Psoas muscle (tissue), 8 donors: ENCODE results near the gene ANTKMT. TPM values are rescaled to one million over a fixed set of nuclear protein-coding genes. Genes with fewer than 3 reads are reported as not detected.

ENCODE experiments used
- ATAC-seq, 4 donors: fragments of 200-7000 bp; cut with Tn5 transposase; one replicate each; pipeline ENCODE4 v1.9.1; 2020; ENCODE audit warnings: moderate library complexity in 3 of 4, mild to moderate bottlenecking in 2 of 4
- DNase-seq, 2 donors: peaks; one replicate each; pipeline ENCODE4 v3.0.0-alpha.2; 2020
- H3K27ac ChIP-seq: fragments of 200-600 bp; one replicate; pipeline ENCODE4 v1.8.0; 2022
- H3K27me3 ChIP-seq, 3 donors: fragments of 200-600 bp in 1 of 3; one replicate each; pipeline versions ENCODE4 v1.6.1 to v1.8.0; 2013 to 2022; ENCODE audit warnings: low read length in 2 of 3, mild to moderate bottlenecking in 2 of 3, moderate library complexity in 1 of 3; ENCODE audit not compliant: insufficient read depth in 3 of 3
- H3K36me3 ChIP-seq, 2 donors: fragments of 200-600 bp in 1 of 2; one replicate each; pipeline versions ENCODE4 v1.6.1 to v1.8.0; 2013 to 2022; ENCODE audit warnings: low read depth in 1 of 2, mild to moderate bottlenecking in 1 of 2, moderate library complexity in 1 of 2; ENCODE audit not compliant: insufficient read depth in 1 of 2
- H3K4me1 ChIP-seq: fragments of 200-600 bp; one replicate; pipeline ENCODE4 v1.8.0; 2022
- H3K4me3 ChIP-seq: fragments of 200-600 bp; one replicate; pipeline ENCODE4 v1.8.0; 2022; ENCODE audit warnings: mild to moderate bottlenecking
- H3K9me3 ChIP-seq: fragments of 200-600 bp; one replicate; pipeline ENCODE4 v1.8.0; 2022
- WGBS, 3 donors: extraction: QIAGEN DNeasy Blood & Tissue Kit; methylation state at CpG; one replicate each; pipeline versions ENCODE4 v1.1.6 to v1.1.7; 2013; 5-methylcytosine and 5-hydroxymethylcytosine counted together
- intact Hi-C, 2 donors: fragments of 100-400 bp; cut with DNase I; formaldehyde crosslinking; loops; one replicate each; pipeline versions ENCODE4 v1.11.0 to v1.14.2; 2022
- polyA plus RNA-seq, 3 donors: library from polyadenylated mRNA; stranded (reverse); fragments of 200-250 nt; gene quantifications; one replicate each; pipeline ENCODE4 v1.2.3, GENCODE V29; 2013
- total RNA-seq, 4 donors: library from RNA; stranded (reverse); fragmentation: NEBNext Ultra II Directional in 2 of 4; extraction: Animal tissue kit (Norgen Biotek cat#: 25700) in 2 of 4; gene quantifications; one replicate each; pipeline versions ENCODE4 v1.2.1 to v1.2.4, GENCODE V29; 2021 to 2023
- TF ChIP-seq, protein P1 (sequence below): fragments of 200-600 bp; IDR thresholded peaks from one replicate; pipeline ENCODE4 v1.8.0; 2022; ENCODE audit warnings: antibody characterized with exemption
- donor health status: healthy with polysubstance abuse.
- donor health status: DM: no; HTN: no; CAD: no; lungs with moderate emphysema.
- donor health status: Bipolar disorder and iron deficiency.
- donor health status: healthy.
- donor health status: DM: yes; HTN: yes; CAD: no.
- donor health status: DM: no; HTN: no; CAD: no.
- donor health status: DM: no; HTN: no; CAD: no.
- donor health status: DM: yes; HTN: yes; CAD: no.

Gene ANTKMT
- total and polyA plus RNA-seq, 7 donors = 16.1 to 56.0 (median 33.5) TPM

DNA sequence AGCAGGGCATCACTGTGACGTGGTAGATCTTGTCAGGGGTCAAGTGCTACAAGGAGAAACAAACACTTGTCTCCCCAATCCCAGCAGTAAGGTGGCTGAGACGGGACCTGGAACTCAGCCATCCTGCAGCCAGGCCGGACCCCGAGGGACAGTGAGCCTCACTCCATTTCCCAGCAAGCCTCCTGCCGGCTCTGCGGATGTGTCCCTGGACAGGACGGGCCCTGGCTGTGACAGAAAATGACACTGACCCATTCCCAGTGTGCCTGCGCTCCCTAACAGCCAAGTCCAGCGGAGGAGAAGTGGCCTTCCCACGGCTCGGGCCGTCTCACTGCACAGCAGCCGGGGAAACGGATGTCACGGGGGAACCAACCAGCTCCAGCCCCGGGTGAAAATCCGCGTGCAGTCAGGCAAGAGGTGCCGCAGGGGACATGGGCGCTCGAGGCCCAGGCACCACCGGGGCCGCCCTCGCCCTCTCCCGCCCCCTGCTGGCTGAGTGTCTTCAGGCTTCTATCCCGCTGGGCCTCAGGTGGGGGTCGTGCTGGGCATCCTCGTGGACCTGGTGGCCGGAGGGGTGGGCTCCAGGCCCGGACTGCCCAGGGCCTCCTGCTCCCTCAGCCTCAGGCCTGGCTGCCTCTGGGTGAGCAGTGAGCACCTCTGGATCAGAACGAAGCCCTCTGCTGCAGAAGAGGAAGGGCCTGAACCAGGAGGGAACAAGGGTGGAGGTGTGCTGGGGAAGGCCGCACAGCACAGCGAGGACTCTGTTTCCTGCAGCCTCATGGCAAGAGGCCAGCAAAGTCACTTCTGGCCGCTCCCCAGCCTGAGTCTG is 12.6 kb downstream of the ANTKMT start:
- no peak overlapping the region for H3K27ac ChIP-seq
- H3K4me3 ChIP-seq = no peak overlapping the region
- ATAC-seq (no peak), DNase-seq (no peak)
- TF ChIP-seq, protein P1, sequence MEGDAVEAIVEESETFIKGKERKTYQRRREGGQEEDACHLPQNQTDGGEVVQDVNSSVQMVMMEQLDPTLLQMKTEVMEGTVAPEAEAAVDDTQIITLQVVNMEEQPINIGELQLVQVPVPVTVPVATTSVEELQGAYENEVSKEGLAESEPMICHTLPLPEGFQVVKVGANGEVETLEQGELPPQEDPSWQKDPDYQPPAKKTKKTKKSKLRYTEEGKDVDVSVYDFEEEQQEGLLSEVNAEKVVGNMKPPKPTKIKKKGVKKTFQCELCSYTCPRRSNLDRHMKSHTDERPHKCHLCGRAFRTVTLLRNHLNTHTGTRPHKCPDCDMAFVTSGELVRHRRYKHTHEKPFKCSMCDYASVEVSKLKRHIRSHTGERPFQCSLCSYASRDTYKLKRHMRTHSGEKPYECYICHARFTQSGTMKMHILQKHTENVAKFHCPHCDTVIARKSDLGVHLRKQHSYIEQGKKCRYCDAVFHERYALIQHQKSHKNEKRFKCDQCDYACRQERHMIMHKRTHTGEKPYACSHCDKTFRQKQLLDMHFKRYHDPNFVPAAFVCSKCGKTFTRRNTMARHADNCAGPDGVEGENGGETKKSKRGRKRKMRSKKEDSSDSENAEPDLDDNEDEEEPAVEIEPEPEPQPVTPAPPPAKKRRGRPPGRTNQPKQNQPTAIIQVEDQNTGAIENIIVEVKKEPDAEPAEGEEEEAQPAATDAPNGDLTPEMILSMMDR = peak; percentile 15
- H3K9me3 ChIP-seq = no peaks in the 10 kb centered on the region
- peaks cover 0 to 10% (median 0%) of the 10 kb centered on the region in 3 donors for H3K27me3 ChIP-seq
- H3K36me3 ChIP-seq = peaks cover 3 to 88% of the 10 kb centered on the region in 2 donors
- 75 to 80% (median 78%) methylated on average over 33 to 34 of the region's 34 CpGs for WGBS, 3 donors
- no peaks in the 10 kb centered on the region for H3K4me1 ChIP-seq
- intact Hi-C loops = no loop called here

DNA sequence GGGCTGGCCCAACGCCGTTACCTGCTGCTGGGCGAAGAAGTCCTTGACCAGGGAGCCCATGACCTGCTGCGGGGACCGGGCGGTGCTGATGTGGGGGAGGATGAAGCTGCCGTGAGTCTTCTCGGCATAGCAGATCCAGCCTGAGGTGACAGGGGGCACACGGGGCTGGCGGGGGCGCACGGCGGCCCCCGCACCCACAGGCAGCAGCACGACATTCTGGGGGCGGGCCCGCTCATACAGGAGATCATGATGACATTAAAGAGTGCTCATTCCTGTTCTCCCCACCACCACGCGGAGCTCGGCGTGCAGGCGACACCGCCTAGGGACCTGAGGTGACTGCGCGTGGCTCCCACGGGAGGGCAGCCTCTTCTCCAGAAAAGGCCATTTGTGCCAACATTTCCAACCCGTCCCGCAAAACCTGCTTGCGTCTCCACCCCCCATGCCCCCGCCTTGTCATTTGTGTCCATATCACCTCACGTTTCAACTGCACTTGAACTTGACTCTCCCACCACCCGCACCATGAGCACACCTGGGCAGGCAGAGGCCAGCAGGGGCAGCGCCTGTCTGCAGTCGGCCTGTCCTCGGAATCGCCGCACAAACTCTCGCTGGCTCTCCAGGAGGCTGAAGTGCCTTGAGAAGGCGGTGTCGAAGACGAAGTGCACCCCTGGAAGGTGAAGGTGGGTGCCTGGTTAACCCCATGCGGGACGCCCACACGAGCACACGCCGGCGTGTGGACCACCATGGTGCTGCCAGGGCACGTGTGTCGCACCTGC is 13.4 kb downstream of the ANTKMT start:
- Histone ChIP-seq H3K27ac (no peak overlapping the region), H3K4me1 (no peaks in the 10 kb centered on the region), H3K36me3 (peaks cover 3 to 90% of the 10 kb centered on the region in 2 donors), H3K27me3 (peaks cover 0 to 2% (median 0%) of the 10 kb centered on the region in 3 donors), H3K4me3 (no peak overlapping the region), H3K9me3 (no peaks in the 10 kb centered on the region)
- ATAC-seq (no peak), DNase-seq (no peak)
- intact Hi-C loops = no loop called here
- 91 to 92% (median 92%) methylated on average over 48 to 49 of the region's 49 CpGs for WGBS, 3 donors
- TF ChIP-seq, protein P1 = no peak

DNA sequence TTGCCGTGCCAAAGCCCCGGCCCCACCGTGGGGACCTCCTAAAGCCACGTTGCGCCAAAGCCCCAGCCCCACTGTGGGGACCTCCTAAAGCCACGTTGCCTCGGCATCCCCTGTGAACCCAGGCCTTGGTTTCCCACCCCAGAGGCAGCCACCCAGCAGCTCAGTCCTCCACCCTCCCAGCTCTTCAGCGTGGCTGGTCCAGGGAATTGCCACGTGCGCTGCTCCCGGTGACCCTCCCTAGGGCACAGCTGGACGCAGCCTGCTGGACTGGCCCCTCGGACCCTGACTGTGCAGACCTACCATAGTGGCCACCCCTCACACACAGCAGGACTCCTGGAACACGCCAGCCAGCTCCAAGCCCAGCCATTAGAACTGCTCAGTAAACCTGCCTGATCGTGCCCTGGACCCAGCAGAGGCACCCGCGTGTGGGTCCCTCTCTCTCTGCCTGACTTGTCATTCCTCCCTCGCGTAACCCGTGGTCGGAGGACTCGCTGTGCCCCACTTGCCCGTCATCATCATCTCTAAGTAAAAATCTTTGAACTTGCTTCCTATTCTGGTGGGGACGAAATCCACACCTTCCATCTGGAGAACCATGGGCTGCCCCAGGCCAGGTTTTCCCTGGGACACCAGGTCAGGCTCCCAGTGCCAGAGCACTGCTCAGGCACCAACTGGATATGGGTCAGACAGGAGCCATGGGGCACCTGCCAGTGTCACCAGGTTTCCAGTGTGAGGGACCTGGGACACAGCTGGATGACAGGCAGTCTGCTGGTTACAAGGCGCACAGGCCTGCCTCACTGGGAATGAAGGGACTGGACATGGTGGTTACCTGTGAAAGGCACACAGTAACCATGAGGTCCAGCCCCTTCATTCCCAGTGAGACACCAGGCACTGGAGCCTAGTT is 14.3 kb downstream of the ANTKMT start:
- no peaks in the 10 kb centered on the region for H3K9me3 ChIP-seq
- WGBS, 3 donors = 90 to 94% (median 93%) methylated on average over 25 of the region's 25 CpGs
- no peak for DNase-seq
- H3K27me3 ChIP-seq = no peaks in the 10 kb centered on the region
- intact Hi-C loops = no loop called here
- no peak overlapping the region for H3K27ac ChIP-seq
- H3K4me1 ChIP-seq = peaks cover 7% of the 10 kb centered on the region
- H3K36me3 ChIP-seq = peaks cover 3 to 83% of the 10 kb centered on the region in 2 donors
- no peak for ATAC-seq
- TF ChIP-seq, protein P1 = no peak
- no peak overlapping the region for H3K4me3 ChIP-seq

DNA sequence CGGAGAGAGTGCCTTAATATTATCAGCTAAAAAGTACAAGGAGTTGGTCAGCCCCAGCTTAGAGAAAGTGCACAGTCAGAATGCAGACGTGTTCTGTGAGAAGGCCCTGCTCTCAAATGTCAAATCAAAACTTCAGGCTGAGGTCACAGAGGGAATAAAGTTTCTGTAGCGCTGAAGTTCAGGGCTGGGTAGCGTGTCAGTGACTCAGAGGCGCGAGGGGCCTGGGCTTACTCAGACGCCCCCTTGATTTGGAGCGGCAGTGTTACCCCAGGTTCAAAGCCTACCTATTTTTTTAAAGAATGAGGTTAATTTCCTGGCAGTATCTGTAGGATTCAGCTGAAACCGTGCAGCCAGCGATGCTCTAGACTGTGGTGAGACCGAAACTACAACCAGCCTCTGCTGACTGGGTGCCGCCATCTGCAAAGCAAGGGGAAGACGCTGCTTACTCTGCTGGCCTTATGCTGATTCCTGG is 15.1 kb downstream of the ANTKMT start:
- Histone ChIP-seq H3K27me3 (no peaks in the 10 kb centered on the region), H3K9me3 (no peaks in the 10 kb centered on the region), H3K4me3 (no peak overlapping the region), H3K36me3 (peaks cover 3 to 76% of the 10 kb centered on the region in 2 donors), H3K4me1 (peaks cover 9% of the 10 kb centered on the region), H3K27ac (no peak overlapping the region)
- intact Hi-C loops = no loop called here
- WGBS, 3 donors = 87 to 93% (median 89%) methylated on average over 13 of the region's 13 CpGs
- no peak for DNase-seq
- ATAC-seq = no peak
- TF ChIP-seq, protein P1 = no peak
